Head of caudate nucleus (tissue), 42 donors: ENCODE measurements around the gene CACNA1B.

Experiments used
- DNase-seq, 42 donors: peaks; one replicate each; pipeline versions ENCODE4 v3.0.0 to v3.0.0-alpha.2; 2020 to 2021; ENCODE audit warnings: mixed read lengths in 7 of 42
- intact Hi-C: fragments of 100-400 bp; cut with DNase I; formaldehyde crosslinking; loops from one replicate; pipeline ENCODE4 v1.15.0; 2022

The CACNA1B gene

GRCh38 chr9:138067613-138068367 is 190.2 kb downstream of the CACNA1B start:
- peak in 11 of 42 donors; percentile 5 to 29 (median 11) for DNase-seq

DNA sequence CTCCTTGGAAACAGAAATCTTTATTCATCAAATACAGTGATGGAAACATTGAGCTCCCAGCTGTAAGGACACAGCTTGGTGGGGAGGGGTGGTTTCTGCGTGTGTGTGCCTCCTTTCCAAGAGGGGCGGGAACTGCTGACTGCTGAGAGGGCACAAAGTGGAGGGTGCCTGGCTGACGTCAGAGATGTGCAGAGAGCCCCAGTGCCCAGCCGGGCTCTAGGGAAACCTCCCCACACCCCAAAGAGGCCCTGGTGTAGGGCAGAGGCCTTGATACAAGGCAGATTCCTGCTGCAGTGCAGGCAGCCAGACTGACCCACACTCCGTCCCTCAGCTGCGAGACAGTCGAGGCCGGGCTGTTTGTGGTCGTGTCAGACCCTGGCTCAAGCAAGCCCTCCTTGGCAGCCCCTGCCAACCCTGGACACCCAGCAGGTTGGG is 191.0 kb downstream of the CACNA1B start:
- intact Hi-C loops, result no loop called here
- peak in 14 of 42 donors; percentile 17 to 53 (median 30) for DNase-seq

More at GRCh38 chr9:138067613-138068367, 190.2 kb downstream of the CACNA1B start:
- intact Hi-C loops, result no loop called here

- peak in 12 of 42 donors; percentile 3 to 33 (median 18) for DNase-seq
- intact Hi-C loops, result no loop called here
These were observed 192.3 kb downstream of the CACNA1B start for GRCh38 chr9:138069731-138070456.

DNA sequence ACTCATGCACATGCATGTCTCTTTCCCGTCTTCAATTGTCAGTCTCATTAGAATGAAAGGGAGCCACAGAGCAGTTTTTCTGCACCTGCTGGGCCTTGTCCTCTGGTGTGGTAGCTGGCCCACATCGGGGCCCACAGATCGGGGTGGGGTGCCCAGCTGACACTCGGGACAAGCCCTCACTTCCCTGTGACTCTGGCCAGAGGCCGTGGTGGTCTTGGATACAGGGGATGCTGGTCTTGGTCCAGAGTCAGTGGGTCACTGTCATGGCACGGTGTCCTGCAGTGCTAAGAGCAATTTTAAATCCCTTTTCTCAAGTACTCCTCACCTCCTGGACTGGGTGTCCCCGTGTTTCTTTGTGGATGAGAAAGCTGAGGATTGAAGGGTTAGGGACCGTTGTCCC is 193.2 kb downstream of the CACNA1B start:
- peak in 11 of 42 donors; percentile 3 to 32 (median 14) for DNase-seq
- intact Hi-C loops, result no loop called here

DNA sequence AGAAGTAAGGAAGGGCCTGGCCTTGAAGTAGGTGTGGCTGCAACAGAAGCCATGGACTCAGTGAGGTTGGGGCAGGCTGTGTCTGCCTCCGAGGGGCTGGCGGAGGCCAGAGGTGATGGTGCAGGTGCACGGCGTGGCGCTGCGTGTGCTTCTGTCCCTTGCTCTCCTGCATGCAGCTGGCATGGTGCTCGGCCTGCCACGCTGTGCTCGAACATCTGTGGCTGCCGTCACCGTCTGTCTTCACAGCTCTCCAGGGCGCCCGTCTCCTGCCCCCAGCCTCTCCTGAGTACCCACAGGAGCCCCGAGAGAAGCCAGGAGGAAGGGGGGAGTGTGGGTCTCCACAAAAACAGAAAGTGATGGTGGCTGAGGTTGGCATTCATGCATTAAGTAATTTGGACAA is 193.7 kb downstream of the CACNA1B start:
- peak in 13 of 42 donors; percentile 3 to 34 (median 14) for DNase-seq

GRCh38 chr9:138071731-138072130 is 194.1 kb downstream of the CACNA1B start:
- intact Hi-C loops, result no loop called here
- peak in 10 of 42 donors; percentile 1 to 32 (median 23) for DNase-seq

More for the DNA sequence above, 193.7 kb downstream of the CACNA1B start:
- intact Hi-C loops, result no loop called here

DNA sequence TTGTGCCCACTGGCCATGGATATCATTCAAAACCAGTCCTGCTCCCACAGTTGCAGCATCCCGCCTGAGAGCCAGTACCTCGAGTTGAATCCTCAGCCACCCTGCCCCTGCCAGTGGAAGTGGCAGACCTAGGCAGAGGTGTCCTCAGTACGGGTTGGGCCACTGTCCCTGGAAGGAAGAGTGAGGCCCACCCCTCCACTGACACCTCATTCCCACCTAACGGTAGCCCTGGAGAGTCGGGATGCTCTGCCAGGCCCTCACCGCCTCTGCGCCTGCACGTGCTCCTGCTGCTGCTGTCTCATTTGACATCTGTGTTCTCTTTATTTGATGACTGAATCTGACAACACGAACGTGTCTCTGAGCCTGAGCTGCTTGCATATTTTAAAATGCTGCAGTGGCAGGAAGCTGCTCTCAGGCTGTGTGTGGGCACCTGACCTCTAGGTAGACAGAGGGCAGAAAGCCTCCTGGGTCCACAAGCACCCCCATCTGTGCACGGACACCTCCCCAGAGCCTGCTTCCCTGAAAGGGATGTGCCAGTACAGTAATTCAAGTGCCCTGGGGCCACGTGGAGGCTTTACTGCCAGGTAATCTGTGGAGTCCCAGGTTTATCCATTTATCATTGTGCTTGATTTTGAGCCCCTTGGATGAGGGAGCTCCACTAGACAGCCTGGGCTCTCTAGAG is 194.7 kb downstream of the CACNA1B start:
- peak in 39 of 42 donors; percentile 12 to 77 (median 60) for DNase-seq
- intact Hi-C loops, result no loop called here

DNA sequence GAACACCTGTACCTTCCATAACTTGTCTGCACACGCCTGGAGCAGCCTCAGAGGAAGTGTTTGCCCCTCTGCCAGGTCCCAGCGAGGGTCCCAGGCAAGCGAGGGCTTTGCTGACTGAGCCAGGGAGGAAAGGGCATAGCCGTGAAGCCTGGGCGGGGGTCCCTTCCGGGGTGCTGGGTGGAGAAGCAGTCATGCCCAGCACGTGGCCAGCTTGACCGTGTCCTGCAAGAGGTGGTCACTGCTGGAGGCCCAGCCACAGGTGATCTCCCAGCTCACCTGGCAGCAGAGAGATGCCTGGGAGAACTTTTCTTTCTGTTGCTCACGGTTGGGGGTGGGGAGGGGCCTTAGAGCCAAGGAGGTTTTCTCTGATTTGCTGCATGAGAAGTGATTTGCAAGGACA is 195.3 kb downstream of the CACNA1B start:
- DNase-seq, result peak in 12 of 42 donors; percentile 6 to 40 (median 24)
- intact Hi-C loops, result no loop called here

GRCh38 chr9:138073408-138073807 is 195.8 kb downstream of the CACNA1B start:
- DNase-seq, result peak in 13 of 42 donors; percentile 6 to 38 (median 24)
- intact Hi-C loops, result no loop called here

DNA sequence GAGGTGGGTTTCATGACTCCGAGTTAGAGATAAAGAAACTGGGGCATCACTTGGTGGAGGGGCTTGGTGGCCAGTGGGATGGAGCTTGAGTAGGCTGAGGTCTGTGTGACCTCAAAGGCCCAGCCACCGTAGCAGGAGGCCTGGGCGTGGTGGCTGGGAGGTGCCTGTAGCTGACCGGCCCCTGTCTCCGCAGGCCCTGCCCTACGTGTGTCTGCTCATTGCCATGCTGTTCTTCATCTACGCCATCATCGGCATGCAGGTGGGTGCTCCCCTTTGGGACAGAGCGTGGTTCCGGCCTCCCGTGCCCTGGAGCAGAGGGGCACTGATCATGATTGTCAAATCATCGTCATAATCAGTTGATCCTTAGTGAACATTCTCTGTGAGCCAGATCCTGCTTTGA is 196.2 kb downstream of the CACNA1B start:
- intact Hi-C loops, result no loop called here

GRCh38 chr9:138074516-138074915 is 196.9 kb downstream of the CACNA1B start:
- intact Hi-C loops, result no loop called here
- DNase-seq, result peak in 12 of 42 donors; percentile 6 to 42 (median 20)

More for the DNA sequence above, 196.2 kb downstream of the CACNA1B start:
- DNase-seq, result peak in 11 of 42 donors; percentile 7 to 40 (median 25)

DNA sequence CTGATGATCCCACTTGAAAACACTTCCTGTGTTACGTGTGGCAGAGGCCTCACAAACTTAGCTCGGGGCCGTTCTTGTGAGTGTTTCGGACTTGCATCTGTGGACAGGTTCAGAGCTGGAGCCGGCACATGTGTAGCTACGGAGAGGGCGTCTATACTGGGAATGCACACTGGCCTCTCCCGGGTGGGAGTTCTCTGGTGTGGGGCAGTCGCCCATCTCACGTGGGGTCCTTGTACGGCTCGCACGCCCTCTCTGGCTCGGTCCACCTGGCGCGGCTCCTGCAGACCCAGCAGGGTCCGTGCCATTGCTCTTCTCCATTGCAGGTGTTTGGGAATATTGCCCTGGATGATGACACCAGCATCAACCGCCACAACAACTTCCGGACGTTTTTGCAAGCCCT is 197.9 kb downstream of the CACNA1B start:
- intact Hi-C loops, result no loop called here
- peak in 11 of 42 donors; percentile 2 to 40 (median 18) for DNase-seq

DNA sequence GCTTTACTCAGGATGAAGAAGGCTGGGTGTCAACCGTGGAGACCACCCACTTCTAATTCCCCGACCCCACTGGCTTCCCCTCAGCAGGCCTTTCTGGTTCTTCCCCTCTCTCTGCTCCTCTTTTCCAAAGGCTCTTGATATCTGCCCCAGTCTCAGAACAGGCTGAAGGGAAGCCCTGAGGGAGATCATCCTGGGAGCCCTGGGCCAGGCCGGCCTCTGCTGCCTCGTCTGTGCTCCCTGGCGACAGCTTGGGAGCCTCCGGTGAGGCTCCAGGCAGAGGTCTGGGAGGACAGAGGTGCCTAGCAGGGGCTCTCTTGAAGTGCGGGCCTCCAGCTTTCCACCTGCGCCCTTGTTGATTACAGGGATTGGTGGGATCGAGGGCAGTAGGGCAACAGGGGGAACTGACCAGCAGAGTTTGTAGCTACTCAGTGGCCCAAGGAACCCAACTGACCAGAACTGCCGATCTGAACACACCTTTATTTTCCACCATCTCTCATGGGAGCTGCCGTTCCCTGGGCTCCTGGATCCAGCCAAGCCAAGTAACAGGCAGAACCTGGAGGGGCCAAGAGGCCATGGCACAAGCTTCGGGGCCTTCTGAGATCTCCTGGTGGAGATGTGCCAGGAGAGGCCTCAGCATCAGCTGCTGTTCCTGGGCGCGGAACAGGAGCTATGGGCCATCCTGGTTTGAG is 198.5 kb downstream of the CACNA1B start:
- DNase-seq, result peak in 12 of 42 donors; percentile 3 to 24 (median 10)
- intact Hi-C loops, result no loop called here

DNA sequence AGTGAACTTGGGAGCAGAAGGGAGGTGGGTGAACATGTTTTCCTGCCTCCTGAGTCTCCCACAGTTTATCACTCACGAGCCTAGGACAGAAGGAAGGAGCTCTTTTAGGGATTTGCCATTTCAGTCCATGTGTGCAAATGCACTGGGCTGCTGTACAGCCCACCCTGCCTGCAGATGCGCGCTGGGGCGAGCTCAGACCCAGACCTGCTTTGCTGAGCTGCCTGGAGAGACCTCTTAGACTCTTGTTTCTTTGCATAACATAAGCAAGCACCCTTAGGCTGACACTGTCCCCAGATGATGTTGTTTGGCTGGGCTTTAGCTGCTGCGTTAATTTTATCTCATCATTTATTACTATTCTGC is 199.0 kb downstream of the CACNA1B start:
- DNase-seq, result peak in 2 of 42 donors; percentile 1 to 9

DNA sequence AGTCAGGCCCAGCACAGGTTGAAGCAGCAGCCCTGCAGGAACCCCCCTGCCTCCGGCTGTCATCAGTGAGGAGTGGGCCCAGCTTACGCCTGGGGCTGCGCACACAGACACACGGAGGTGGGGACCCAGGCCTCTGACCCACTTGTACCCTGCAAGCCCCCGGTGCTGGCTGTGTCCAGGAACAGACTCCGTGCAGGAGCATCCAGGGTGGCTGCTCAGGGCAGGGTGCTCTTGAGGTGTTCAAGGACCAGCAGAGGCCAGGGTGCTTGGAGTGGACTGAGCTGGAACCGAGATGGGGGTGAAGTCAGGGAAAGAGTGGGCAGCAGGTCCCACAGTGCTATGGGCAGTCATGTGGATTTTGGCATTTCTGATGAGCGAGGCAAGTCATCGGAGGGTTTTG is 199.5 kb downstream of the CACNA1B start:
- peak in 11 of 42 donors; percentile 3 to 29 (median 8) for DNase-seq
- intact Hi-C loops, result no loop called here

More for the DNA sequence above, 199.0 kb downstream of the CACNA1B start:
- intact Hi-C loops, result no loop called here

DNA sequence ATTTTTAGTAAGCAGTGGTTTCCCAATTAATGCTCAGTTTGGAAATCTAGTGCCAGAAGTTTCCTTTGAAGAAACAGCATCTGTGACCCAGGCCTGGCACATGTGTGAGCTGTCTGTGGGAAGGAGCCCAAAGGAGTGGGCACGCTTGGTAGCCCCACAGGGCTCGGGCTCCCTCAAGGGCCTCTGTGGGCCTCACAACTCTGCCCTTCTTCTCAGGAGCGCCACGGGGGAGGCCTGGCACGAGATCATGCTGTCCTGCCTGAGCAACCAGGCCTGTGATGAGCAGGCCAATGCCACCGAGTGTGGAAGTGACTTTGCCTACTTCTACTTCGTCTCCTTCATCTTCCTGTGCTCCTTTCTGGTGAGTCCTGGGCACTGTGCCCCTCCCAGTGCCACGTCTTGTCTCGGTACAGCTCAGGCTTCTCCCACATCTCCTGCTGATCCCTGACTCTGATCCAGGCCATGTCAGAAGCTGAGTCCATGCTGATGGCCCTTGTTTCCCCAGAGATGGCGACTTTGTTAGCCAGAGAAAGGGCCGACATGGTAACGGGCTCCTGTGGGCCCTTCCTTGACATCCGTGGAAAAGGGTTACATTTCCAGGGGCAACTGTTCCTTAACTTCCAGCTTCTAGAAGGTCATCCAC is 200.4 kb downstream of the CACNA1B start:
- intact Hi-C loops, result no loop called here
- peak in 9 of 42 donors; percentile 1 to 18 (median 8) for DNase-seq

- intact Hi-C loops, result no loop called here
- DNase-seq, result peak in 11 of 42 donors; percentile 1 to 22 (median 4)
These were observed 201.3 kb downstream of the CACNA1B start for GRCh38 chr9:138078846-138079245.

DNA sequence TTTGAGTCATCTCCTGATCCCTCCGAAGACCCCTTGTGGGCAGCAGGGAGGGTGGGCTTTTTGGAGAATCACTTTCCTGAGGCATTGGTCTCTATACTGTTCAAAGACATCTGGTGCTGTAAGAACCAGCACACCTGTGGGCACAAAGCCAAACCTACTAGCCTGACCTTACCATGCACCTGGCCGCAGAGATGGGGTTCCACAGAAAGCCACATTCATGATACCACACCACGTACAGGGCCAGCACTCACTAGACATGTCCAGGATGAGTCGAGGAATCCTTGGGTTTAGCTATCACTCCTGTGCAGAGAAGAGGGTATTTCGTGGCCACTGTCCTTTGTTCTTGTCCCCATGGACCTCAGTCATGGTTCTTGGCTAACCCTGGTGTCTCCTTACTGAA is 203.4 kb downstream of the CACNA1B start:
- intact Hi-C loops, result no loop called here
- DNase-seq, result peak in 10 of 42 donors; percentile 1 to 23 (median 8)
